Measurements from ENCODE around the gene PBX4. TPM values are rescaled to one million over a fixed set of nuclear protein-coding genes. Genes with fewer than 3 reads are reported as not detected.
A peak's percentile ranks its signal among the peaks of the same experiment; 100 is the strongest.

The PBX4 gene
- total RNA-seq, 1 donor from 2014 or later = 0.93 TPM

- no peaks in the 10 kb centered on the region for H3K9me3 ChIP-seq (ENCODE audit: insufficient read depth, low read depth, low read length)
- peaks cover 4% of the 10 kb centered on the region for H3K4me1 ChIP-seq (ENCODE audit: insufficient read depth, low read length)
- H3K27me3 ChIP-seq (ENCODE audit: insufficient read depth, low read length) = peaks cover 25% of the 10 kb centered on the region
- no peaks in the 10 kb centered on the region for H3K79me2 ChIP-seq (ENCODE audit: insufficient read depth, low read length)
- TF ChIP-seq EZH2 (IDR thresholded peaks at IDR 0.05; ENCODE audit: insufficient read depth, low read length) = no peak
- no peak for TF ChIP-seq CTCF (IDR thresholded peaks at IDR 0.05; ENCODE audit: insufficient read depth, low read depth, low read length)
- H3K9ac ChIP-seq (ENCODE audit: low read length) = no peak overlapping the region
- no peak overlapping the region for H2AFZ ChIP-seq (ENCODE audit: low read depth, low read length)
- H3K4me2 ChIP-seq (ENCODE audit: low read length) = no peak overlapping the region
- H4K20me1 ChIP-seq (ENCODE audit: insufficient read depth, low read length) = no peaks in the 10 kb centered on the region
- H3K36me3 ChIP-seq (ENCODE audit: insufficient read depth, low read length) = no peaks in the 10 kb centered on the region
- H3K4me3 ChIP-seq (ENCODE audit: insufficient read depth, low read depth, low read length) = no peak overlapping the region
- H3K36me3 Mint-ChIP-seq (ENCODE audit: low read depth, unreplicated experiment) = peaks cover 10% of the 10 kb centered on the region
- H3K27ac ChIP-seq (ENCODE audit: low read depth, low read length) = no peak overlapping the region
- DNase-seq (ENCODE audit: low read depth) = no peak
- no peak overlapping the region for H3K27ac Mint-ChIP-seq (ENCODE audit: unreplicated experiment)
- peaks cover 7% of the 10 kb centered on the region for H3K4me1 Mint-ChIP-seq (ENCODE audit: low read depth, unreplicated experiment)
- peaks cover 2% of the 10 kb centered on the region for H3K9me3 Mint-ChIP-seq (ENCODE audit: unreplicated experiment)
- H3K4me3 Mint-ChIP-seq (ENCODE audit: unreplicated experiment) = no peak overlapping the region
- FAIRE-seq = no peak
- peaks cover 17% of the 10 kb centered on the region for H3K27me3 Mint-ChIP-seq (ENCODE audit: low read depth, unreplicated experiment)
Measured at GRCh38 chr19:19542507-19542906, 76.0 kb downstream of the PBX4 start.

- FAIRE-seq = no peak
- Histone ChIP-seq H3K36me3 (ENCODE audit: insufficient read depth, low read length) (no peaks in the 10 kb centered on the region), H4K20me1 (ENCODE audit: insufficient read depth, low read length) (no peaks in the 10 kb centered on the region), H3K27ac (ENCODE audit: low read depth, low read length) (no peak overlapping the region), H2AFZ (ENCODE audit: low read depth, low read length) (no peak overlapping the region), H3K9ac (ENCODE audit: low read length) (no peak overlapping the region), H3K4me2 (ENCODE audit: low read length) (no peak overlapping the region), H3K79me2 (ENCODE audit: insufficient read depth, low read length) (no peaks in the 10 kb centered on the region), H3K4me3 (ENCODE audit: insufficient read depth, low read depth, low read length) (no peak overlapping the region), H3K4me1 (ENCODE audit: insufficient read depth, low read length) (peaks cover 4% of the 10 kb centered on the region), H3K9me3 (ENCODE audit: insufficient read depth, low read depth, low read length) (no peaks in the 10 kb centered on the region), H3K27me3 (ENCODE audit: insufficient read depth, low read length) (peaks cover 22% of the 10 kb centered on the region)
- H3K27me3 Mint-ChIP-seq (ENCODE audit: low read depth, unreplicated experiment) = peaks cover 17% of the 10 kb centered on the region
- no peak for TF ChIP-seq EZH2 (IDR thresholded peaks at IDR 0.05; ENCODE audit: insufficient read depth, low read length)
- TF ChIP-seq CTCF (IDR thresholded peaks at IDR 0.05; ENCODE audit: insufficient read depth, low read depth, low read length) = no peak
- peaks cover 10% of the 10 kb centered on the region for H3K36me3 Mint-ChIP-seq (ENCODE audit: low read depth, unreplicated experiment)
- no peak overlapping the region for H3K4me3 Mint-ChIP-seq (ENCODE audit: unreplicated experiment)
- peaks cover 2% of the 10 kb centered on the region for H3K9me3 Mint-ChIP-seq (ENCODE audit: unreplicated experiment)
- no peak for DNase-seq (ENCODE audit: low read depth)
- no peak overlapping the region for H3K27ac Mint-ChIP-seq (ENCODE audit: unreplicated experiment)
- peaks cover 7% of the 10 kb centered on the region for H3K4me1 Mint-ChIP-seq (ENCODE audit: low read depth, unreplicated experiment)
Measured at GRCh38 chr19:19541616-19542015, 76.9 kb downstream of the PBX4 start.

- peak overlapping the region; percentile 34 for H3K4me3 Mint-ChIP-seq (ENCODE audit: unreplicated experiment)
- H3K36me3 ChIP-seq (ENCODE audit: insufficient read depth, low read length) = no peaks in the 10 kb centered on the region
- H3K27ac ChIP-seq (ENCODE audit: low read depth, low read length) = no peak overlapping the region
- DNase-seq (ENCODE audit: low read depth) = no peak
- peaks cover 11% of the 10 kb centered on the region for H3K27me3 Mint-ChIP-seq (ENCODE audit: low read depth, unreplicated experiment)
- H3K4me3 ChIP-seq (ENCODE audit: insufficient read depth, low read depth, low read length) = no peak overlapping the region
- peaks cover 22% of the 10 kb centered on the region for H3K27me3 ChIP-seq (ENCODE audit: insufficient read depth, low read length)
- no peak for FAIRE-seq
- peaks cover 7% of the 10 kb centered on the region for H3K4me1 Mint-ChIP-seq (ENCODE audit: low read depth, unreplicated experiment)
- peak overlapping the region; percentile 62 for H3K4me2 ChIP-seq (ENCODE audit: low read length)
- H3K79me2 ChIP-seq (ENCODE audit: insufficient read depth, low read length) = no peaks in the 10 kb centered on the region
- H3K36me3 Mint-ChIP-seq (ENCODE audit: low read depth, unreplicated experiment) = peaks cover 5% of the 10 kb centered on the region
- H3K9ac ChIP-seq (ENCODE audit: low read length) = no peak overlapping the region
- no peak overlapping the region for H3K27ac Mint-ChIP-seq (ENCODE audit: unreplicated experiment)
- no peaks in the 10 kb centered on the region for H3K9me3 ChIP-seq (ENCODE audit: insufficient read depth, low read depth, low read length)
- no peaks in the 10 kb centered on the region for H4K20me1 ChIP-seq (ENCODE audit: insufficient read depth, low read length)
- H2AFZ ChIP-seq (ENCODE audit: low read depth, low read length) = peak overlapping the region; percentile 26
- TF ChIP-seq EZH2 (IDR thresholded peaks at IDR 0.05; ENCODE audit: insufficient read depth, low read length) = no peak
- TF ChIP-seq CTCF (IDR thresholded peaks at IDR 0.05; ENCODE audit: insufficient read depth, low read depth, low read length) = no peak
- peaks cover 4% of the 10 kb centered on the region for H3K4me1 ChIP-seq (ENCODE audit: insufficient read depth, low read length)
- H3K9me3 Mint-ChIP-seq (ENCODE audit: unreplicated experiment) = peaks cover 2% of the 10 kb centered on the region
Measured at GRCh38 chr19:19540715-19541515, 77.6 kb downstream of the PBX4 start.

All from astrocyte (in vitro differentiated cells and primary cell).